Endometrial microvascular endothelial cells (primary cell): ENCODE results near the gene SPAG7. TPM values are rescaled to one million over a fixed set of nuclear protein-coding genes. Genes with fewer than 3 reads are reported as not detected.
"Not testable (repeated sequence)": the region's sequence is repeated elsewhere in the genome, so short reads cannot be mapped to it uniquely, and the experiment has no call there.

ENCODE experiments used
- in situ Hi-C: cut with HindIII; loops from 2 replicates; pipeline ENCODE4 v1.10.0; 2017; ENCODE audit warnings: low sequenced_read_pairs, low pct_unique_long_range_greater_than_20kb; ENCODE audit errors: inconsistent ontology term
- total RNA-seq: library from RNA; depleted of rRNA; stranded (reverse); fragments of >200 nt; gene quantifications from one replicate; pipeline ENCODE4 v1.2.3, GENCODE V29; 2015; ENCODE audit errors: inconsistent ontology term

The SPAG7 gene
- total RNA-seq, 1 donor from 2014 or later: 52.5 TPM

DNA sequence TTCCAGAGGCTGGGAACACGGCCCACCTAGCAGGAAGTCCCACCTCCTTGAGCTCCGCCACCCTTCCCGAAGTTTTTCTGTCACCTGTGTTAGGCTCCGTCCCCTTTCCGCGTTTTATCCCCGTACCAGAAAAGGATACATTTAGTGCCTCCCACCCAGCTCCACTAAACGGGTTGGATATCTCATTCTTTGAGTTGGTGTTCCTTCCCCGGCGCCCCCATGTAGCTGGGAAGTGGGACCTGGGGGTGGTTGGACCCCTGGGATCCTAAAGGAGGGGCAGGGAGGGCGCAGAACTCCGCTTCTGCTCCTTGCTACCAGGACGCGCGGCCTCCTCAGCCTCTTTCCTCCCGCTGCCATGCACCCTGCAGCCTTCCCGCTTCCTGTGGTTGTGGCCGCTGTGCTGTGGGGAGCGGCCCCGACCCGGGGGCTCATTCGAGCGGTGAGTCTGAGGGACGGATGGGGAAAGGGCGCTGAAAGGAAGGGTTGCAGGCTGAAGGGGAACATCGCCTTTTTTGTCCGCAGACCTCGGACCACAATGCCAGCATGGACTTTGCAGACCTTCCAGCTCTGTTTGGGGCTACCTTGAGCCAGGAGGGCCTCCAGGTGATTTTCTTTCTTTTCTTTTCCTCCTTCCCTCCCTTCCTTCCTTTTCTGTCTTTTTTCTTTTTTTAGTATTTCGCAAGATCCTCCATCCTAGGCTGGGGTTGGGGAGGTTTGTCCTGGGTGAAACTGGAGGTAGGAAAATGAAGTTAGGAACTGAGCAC is 26.9 kb downstream of the SPAG7 start:
- in situ Hi-C loops: no loop called here

GRCh38 chr17:4939796-4940554 is 27.6 kb downstream of the SPAG7 start, which contains the start of the genes RNF167 and SLC25A11:
RNF167 (plus strand) TSS chr17:4940268; CDS start chr17:4940910, 642 bp downstream.
SLC25A11 (minus strand) TSS chr17:4940046; CDS start chr17:4939910, 136 bp downstream.
- in situ Hi-C loops: no loop called here

DNA sequence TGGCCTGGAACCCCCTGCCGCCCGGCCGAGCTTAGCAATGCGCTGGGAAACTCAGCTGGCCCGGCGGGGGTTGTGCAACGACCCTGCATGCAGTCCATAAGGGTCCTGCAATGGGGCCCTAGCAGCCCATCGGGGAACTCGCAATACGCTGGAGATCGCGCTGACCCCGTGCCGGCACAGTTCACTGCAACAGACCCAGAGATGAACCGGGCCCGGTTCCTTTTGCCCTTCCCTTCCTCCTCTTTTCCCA is 28.1 kb downstream of the SPAG7 start:
- in situ Hi-C loops: no loop called here

DNA sequence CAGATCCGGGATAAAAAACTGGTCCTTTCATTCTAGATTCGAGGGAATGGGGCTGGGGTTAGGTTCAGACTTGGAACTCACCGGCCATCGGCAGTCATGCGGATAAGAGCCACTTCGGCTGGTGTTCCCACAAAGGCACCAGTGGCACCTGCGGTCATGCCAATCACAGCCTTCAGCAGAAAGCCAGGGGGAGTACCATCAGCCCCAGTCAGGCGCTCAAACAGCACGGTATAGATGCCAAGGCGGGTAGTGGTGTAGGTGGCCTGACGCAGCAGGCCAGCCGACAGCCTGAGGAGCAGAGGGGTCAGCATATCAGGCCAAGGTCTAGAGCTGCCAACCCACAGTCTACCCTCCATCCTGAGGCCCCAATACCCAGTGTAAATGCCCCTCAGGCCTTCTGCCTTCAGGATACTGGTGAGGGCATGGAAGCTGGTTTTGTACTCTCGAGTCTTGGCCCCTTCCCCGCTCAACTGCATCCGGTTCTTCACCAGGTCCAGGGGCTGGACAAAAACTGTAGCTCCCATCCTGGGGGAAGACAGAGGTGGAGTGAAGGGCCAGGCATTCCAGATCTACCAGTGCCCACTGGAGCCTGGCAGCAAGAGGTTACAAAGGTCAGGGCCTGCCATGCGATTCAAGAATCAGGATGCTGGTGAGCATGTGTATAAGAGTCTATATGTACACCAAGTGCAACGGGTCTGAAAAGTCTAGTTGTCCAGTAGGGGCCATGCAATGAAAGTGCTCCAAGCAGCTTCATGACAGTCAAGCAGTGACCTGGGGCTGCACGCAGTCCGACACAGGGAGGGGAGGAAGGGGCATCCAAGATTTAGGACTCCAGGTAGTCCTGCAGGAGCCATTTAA is 28.7 kb downstream of the SPAG7 start:
- in situ Hi-C loops: no loop called here

- in situ Hi-C loops: no loop called here
Observed at GRCh38 chr17:4938069-4938491, 29.5 kb downstream of the SPAG7 start.

DNA sequence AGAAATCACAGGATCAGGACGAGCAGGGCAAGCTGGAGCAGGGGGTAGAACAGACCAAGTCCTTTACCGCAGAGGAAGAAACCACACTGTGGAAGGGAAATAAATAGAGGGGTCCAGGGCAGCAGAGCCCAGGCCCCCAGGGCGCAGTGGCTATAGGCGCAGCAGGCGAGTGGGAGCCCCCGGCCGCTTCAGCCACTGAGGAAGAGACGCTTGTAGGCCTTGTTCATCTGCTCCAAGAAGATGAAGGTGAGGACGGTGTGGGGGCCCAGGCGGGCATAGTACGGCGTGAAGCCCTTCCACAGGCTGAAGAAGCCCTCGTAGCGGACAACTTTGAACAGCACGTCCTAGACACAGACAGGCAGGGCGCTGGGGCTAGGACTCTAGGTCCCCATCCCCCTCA is 30.1 kb downstream of the SPAG7 start:
- in situ Hi-C loops: no loop called here

DNA sequence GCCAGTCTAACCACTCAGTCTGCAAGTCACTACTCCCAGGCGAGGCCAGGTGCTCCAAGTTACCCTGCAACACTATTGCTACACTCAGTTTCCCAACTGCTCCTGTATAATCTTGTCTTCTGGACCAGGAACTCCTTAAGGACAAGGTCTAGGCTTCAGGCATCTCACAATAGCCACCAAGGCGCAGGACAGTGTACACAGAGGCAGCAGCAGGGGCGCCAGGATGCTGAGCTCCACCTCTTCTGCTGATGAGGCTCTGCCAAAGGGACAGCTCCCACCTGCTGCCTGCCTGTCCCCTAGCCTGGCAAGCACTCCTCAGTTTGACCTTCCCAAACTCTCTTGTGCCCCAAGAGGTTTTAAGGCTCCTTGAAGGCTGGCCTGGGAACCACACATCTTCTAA is 31.2 kb downstream of the SPAG7 start:
- in situ Hi-C loops: no loop called here

- in situ Hi-C loops: no loop called here
Observed at GRCh38 chr17:4935650-4936049, 32.0 kb downstream of the SPAG7 start.

DNA sequence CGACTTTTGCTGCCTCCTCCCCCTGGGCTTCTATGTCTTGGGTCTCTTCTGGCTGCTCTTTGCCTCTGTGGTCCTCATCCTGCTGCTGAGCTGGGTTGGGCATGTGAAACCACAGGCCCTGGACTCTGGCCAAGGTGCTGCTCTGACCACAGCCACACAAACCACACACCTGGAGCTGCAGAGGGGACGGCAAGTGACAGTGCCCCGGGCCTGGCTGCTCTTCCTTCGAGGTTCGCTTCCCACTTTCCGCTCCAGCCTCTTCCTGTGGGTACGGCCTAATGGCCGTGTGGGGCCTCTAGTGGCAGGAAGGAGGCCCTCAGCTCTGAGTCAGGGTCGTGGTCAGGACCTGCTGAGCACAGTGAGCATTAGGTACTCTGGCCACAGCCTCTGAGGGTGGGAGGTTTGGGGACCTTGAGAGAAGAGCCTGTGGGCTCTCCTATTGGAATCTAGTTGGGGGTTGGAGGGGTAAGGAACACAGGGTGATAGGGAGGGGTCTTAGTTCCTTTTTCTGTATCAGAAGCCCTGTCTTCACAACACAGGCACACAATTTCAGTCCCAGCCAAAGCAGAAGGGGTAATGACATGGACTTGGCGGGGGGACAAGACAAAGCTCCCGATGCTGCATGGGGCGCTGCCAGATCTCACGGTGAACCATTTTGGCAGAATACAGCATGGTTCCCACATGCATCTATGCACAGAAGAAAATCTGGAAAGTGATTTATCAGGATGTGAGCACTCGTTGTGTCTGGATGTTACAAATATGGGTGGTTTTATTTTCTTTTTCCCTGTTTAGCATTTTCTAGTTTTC is 33.2 kb downstream of the SPAG7 start:
- in situ Hi-C loops: no loop called here

- in situ Hi-C loops: no loop called here
Observed at GRCh38 chr17:4933646-4934045, 34.0 kb downstream of the SPAG7 start.

DNA sequence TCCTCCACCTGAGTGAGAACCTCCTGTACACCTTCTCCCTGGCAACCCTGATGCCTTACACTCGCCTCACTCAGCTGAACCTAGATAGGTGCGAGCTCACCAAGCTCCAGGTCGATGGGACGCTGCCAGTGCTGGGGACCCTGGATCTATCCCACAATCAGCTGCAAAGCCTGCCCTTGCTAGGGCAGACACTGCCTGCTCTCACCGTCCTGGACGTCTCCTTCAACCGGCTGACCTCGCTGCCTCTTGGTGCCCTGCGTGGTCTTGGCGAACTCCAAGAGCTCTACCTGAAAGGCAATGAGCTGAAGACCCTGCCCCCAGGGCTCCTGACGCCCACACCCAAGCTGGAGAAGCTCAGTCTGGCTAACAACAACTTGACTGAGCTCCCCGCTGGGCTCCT is 34.9 kb downstream of the SPAG7 start:
- in situ Hi-C loops: no loop called here

DNA sequence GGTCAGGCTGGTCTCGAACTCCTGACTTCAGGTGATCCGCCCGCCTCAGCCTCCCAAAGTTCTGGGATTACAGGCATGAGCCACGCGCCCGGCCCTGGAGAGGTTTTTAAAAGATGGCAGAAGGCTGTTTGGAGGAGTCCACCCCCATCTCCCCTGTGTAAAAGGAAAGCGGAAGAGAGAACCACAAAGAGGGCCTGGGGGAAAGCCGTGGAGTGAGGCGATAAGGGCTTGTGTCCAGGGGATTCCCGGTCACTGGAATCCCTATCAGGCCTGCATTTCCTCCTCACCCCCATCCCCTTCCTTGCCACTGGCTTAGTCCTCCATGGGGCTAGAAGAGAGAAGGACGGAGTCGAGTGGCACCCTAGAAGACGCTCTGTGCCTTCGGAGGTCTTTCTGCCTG is 35.7 kb downstream of the SPAG7 start, which contains the start of gene GP1BA:
GP1BA (plus strand) TSS at position 315 of the 400 bp plus-strand sequence. CDS start 328 bp downstream, outside the sequence.
- in situ Hi-C loops: no loop called here

- in situ Hi-C loops: no loop called here
Observed at GRCh38 chr17:4928881-4929280, 38.7 kb downstream of the SPAG7 start.

- in situ Hi-C loops: not testable (repeated sequence)
Observed at GRCh38 chr17:4926577-4927335, 40.9 kb downstream of the SPAG7 start.

DNA sequence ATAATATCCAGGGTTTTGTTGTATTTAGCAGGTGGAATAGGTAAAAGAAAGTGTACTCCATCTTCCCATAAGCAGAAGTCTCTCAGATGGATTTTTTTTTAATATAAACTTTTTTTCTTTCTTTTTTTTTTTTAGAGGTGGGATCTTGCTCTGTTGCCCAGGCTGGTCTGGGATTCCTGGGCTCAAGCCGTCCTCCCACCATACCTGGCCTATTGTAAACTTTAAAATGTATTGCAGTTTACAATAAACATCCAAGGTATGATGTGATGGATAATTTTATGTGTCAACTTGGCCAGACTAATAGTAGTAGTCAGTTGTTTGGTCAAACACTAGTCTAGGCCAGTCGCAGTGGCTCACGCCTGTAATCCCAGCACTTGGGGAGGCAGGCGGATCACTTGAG is 46.3 kb downstream of the SPAG7 start:
- in situ Hi-C loops: no loop called here

GRCh38 chr17:4920351-4921048 is 47.1 kb downstream of the SPAG7 start:
- in situ Hi-C loops: no loop called here

GRCh38 chr17:4919511-4920047 is 48.0 kb downstream of the SPAG7 start:
- in situ Hi-C loops: no loop called here
